Fibroblast of villous mesenchyme (primary cell): ENCODE results near the gene STARD3. TPM values are rescaled to one million over a fixed set of nuclear protein-coding genes. Genes with fewer than 3 reads are reported as not detected.

ENCODE experiments used
- DNase-seq: peaks from one replicate; pipeline ENCODE4 v3.0.0-alpha.2; 2010; ENCODE audit warnings: low read depth
- H3K4me3 ChIP-seq: 2 replicates; pipeline ENCODE4 v1.5.1; 2011; ENCODE audit warnings: low read depth, mild to moderate bottlenecking, low read length
- CTCF ChIP-seq: IDR thresholded peaks from 2 replicates; pipeline ENCODE4 v1.5.1; 2012; ENCODE audit warnings: low read depth, mild to moderate bottlenecking, low read length; ENCODE audit not compliant: insufficient read depth
- total RNA-seq: library from RNA; depleted of rRNA; stranded (reverse); fragments of >200 nt; gene quantifications from 2 replicates; pipeline ENCODE4 v1.2.3, GENCODE V29; 2012

STARD3 gene
- total RNA-seq, 1 donor: 23.7 TPM

GRCh38 chr17:39679521-39680192 lies 42.7 kb downstream of the STARD3 start:
- no peak for DNase-seq
- H3K4me3 ChIP-seq: no peak overlapping the region
- no peak for TF ChIP-seq CTCF

- no peak overlapping the region for H3K4me3 ChIP-seq
- DNase-seq: no peak
- no peak for TF ChIP-seq CTCF
Observed at GRCh38 chr17:39683295-39683939, 46.5 kb downstream of the STARD3 start.

- no peak for DNase-seq
- no peak overlapping the region for H3K4me3 ChIP-seq
- TF ChIP-seq CTCF: no peak
Observed at GRCh38 chr17:39684369-39685192, 47.6 kb downstream of the STARD3 start.

- no peak for TF ChIP-seq CTCF
- H3K4me3 ChIP-seq: peak overlapping the region; percentile 87
- no peak for DNase-seq
Observed at GRCh38 chr17:39687101-39687545, 50.2 kb downstream of the STARD3 start.

- H3K4me3 ChIP-seq: peak within 1 kb of the TSS; percentile 87
- TF ChIP-seq CTCF: no peak
- DNase-seq: peak; percentile 89
Observed at GRCh38 chr17:39687546-39688474, 50.9 kb downstream of the STARD3 start, which contains the start of gene PGAP3. TSS of gene PGAP3 (minus strand) at chr17:39688057. CDS start at chr17:39688014, 43 bp downstream.

- no peak for TF ChIP-seq CTCF
- peak overlapping the region; percentile 87 for H3K4me3 ChIP-seq
- DNase-seq: no peak
Observed at GRCh38 chr17:39688475-39688835, 51.5 kb downstream of the STARD3 start.
